HEK293 (cell line): ENCODE results near the gene MGA.

Source experiments
- HOXC10 ChIP-seq: sonication (generic); formaldehyde crosslinking; IDR thresholded peaks from 2 replicates; pipeline ENCODE4 v1.8.1; 2023; ENCODE audit warnings: mild to moderate bottlenecking, missing genetic modification reagents
- ZNF24 ChIP-seq: fragments of 450-650 bp; formaldehyde crosslinking; IDR thresholded peaks from 2 replicates; pipeline ENCODE4 v1.5.1; 2016; ENCODE audit warnings: missing biosample characterization, missing genetic modification characterization
- ZNF629 ChIP-seq: fragments of 450-650 bp; formaldehyde crosslinking; IDR thresholded peaks from 2 replicates; pipeline ENCODE4 v1.5.1; 2017; ENCODE audit warnings: missing biosample characterization, missing genetic modification characterization
- ZSCAN23 ChIP-seq: fragments of 450-650 bp; formaldehyde crosslinking; IDR thresholded peaks from 2 replicates; pipeline ENCODE4 v1.5.1; 2016; ENCODE audit warnings: missing biosample characterization, missing genetic modification characterization
- TF ChIP-seq, protein P1 (sequence below): fragments of 450-650 bp; formaldehyde crosslinking; IDR thresholded peaks from 2 replicates; pipeline ENCODE4 v1.5.1; 2016; ENCODE audit warnings: missing biosample characterization, missing genetic modification characterization
- TF ChIP-seq, protein P2 (sequence below): fragments of 450-650 bp; formaldehyde crosslinking; IDR thresholded peaks from 2 replicates; pipeline ENCODE4 v1.5.1; 2016; ENCODE audit warnings: missing biosample characterization, missing genetic modification characterization, borderline replicate concordance

DNA sequence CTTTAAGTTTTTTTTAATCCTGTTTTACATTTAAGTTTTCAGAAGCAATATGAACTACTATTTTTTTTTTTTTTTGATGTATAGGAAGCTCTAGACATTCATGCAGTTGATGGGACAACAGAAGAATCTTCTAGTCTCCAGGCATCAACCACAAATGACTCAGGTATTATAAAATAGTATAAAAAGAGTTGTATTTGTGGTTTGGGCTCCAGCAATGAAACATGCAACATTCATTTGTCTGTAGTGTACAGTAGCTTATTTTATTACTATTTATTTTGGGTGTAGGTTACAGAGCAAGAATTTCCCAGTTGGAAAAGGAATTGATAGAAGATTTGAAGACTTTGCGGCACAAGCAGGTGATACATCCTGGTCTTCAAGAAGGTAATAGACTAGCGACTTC lies 38.6 kb downstream of the MGA start:
- no peak for TF ChIP-seq ZNF629
- no peak for TF ChIP-seq HOXC10 (CRISPR knock-in tag)
- TF ChIP-seq ZNF24 (tag by site-specific recombination): no peak
- TF ChIP-seq ZSCAN23: no peak
- TF ChIP-seq, protein P1, sequence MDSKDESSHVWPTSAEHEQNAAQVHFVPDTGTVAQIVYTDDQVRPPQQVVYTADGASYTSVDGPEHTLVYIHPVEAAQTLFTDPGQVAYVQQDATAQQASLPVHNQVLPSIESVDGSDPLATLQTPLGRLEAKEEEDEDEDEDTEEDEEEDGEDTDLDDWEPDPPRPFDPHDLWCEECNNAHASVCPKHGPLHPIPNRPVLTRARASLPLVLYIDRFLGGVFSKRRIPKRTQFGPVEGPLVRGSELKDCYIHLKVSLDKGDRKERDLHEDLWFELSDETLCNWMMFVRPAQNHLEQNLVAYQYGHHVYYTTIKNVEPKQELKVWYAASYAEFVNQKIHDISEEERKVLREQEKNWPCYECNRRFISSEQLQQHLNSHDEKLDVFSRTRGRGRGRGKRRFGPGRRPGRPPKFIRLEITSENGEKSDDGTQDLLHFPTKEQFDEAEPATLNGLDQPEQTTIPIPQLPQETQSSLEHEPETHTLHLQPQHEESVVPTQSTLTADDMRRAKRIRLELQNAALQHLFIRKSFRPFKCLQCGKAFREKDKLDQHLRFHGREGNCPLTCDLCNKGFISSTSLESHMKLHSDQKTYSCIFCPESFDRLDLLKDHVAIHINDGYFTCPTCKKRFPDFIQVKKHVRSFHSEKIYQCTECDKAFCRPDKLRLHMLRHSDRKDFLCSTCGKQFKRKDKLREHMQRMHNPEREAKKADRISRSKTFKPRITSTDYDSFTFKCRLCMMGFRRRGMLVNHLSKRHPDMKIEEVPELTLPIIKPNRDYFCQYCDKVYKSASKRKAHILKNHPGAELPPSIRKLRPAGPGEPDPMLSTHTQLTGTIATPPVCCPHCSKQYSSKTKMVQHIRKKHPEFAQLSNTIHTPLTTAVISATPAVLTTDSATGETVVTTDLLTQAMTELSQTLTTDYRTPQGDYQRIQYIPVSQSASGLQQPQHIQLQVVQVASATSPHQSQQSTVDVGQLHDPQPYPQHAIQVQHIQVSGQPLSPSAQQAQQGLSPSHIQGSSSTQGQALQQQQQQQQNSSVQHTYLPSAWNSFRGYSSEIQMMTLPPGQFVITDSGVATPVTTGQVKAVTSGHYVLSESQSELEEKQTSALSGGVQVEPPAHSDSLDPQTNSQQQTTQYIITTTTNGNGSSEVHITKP (tag by site-specific recombination): no peak
- TF ChIP-seq, protein P2, sequence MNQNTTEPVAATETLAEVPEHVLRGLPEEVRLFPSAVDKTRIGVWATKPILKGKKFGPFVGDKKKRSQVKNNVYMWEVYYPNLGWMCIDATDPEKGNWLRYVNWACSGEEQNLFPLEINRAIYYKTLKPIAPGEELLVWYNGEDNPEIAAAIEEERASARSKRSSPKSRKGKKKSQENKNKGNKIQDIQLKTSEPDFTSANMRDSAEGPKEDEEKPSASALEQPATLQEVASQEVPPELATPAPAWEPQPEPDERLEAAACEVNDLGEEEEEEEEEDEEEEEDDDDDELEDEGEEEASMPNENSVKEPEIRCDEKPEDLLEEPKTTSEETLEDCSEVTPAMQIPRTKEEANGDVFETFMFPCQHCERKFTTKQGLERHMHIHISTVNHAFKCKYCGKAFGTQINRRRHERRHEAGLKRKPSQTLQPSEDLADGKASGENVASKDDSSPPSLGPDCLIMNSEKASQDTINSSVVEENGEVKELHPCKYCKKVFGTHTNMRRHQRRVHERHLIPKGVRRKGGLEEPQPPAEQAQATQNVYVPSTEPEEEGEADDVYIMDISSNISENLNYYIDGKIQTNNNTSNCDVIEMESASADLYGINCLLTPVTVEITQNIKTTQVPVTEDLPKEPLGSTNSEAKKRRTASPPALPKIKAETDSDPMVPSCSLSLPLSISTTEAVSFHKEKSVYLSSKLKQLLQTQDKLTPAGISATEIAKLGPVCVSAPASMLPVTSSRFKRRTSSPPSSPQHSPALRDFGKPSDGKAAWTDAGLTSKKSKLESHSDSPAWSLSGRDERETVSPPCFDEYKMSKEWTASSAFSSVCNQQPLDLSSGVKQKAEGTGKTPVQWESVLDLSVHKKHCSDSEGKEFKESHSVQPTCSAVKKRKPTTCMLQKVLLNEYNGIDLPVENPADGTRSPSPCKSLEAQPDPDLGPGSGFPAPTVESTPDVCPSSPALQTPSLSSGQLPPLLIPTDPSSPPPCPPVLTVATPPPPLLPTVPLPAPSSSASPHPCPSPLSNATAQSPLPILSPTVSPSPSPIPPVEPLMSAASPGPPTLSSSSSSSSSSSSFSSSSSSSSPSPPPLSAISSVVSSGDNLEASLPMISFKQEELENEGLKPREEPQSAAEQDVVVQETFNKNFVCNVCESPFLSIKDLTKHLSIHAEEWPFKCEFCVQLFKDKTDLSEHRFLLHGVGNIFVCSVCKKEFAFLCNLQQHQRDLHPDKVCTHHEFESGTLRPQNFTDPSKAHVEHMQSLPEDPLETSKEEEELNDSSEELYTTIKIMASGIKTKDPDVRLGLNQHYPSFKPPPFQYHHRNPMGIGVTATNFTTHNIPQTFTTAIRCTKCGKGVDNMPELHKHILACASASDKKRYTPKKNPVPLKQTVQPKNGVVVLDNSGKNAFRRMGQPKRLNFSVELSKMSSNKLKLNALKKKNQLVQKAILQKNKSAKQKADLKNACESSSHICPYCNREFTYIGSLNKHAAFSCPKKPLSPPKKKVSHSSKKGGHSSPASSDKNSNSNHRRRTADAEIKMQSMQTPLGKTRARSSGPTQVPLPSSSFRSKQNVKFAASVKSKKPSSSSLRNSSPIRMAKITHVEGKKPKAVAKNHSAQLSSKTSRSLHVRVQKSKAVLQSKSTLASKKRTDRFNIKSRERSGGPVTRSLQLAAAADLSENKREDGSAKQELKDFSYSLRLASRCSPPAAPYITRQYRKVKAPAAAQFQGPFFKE (tag by site-specific recombination): no peak
